Calu3 (cell line): Measurements from ENCODE around the gene ZC3H7B. TPM values are rescaled to one million over a fixed set of nuclear protein-coding genes. Genes with fewer than 3 reads are reported as not detected.
"Not testable (repeated sequence)": the region's sequence is repeated elsewhere in the genome, so short reads cannot be mapped to it uniquely, and the experiment has no call there.

ENCODE experiments used
- BruUV-seq: library from RNA; stranded (reverse); fragments of 400-500 nt; replicated peaks from 2 replicates; lab custom pipeline; 2021; lab: Mats Ljungman, UMichigan
- CTCF ChIA-PET: fragments of 300-600 bp; sonication (Branson Sonifier 250); formaldehyde crosslinking; loops from one replicate; lab custom pipeline; 2022; ENCODE audit warnings: antibody characterized with exemption; lab: Charles Lee
- DNase-seq: peaks from one replicate; pipeline ENCODE4 v3.0.0; 2022
- H3K27ac Mint-ChIP-seq: one replicate; pipeline ENCODE4 v1.8.0; 2022; ENCODE audit warnings: mixed read lengths; ENCODE audit not compliant: unreplicated experiment
- H3K27me3 Mint-ChIP-seq: one replicate; pipeline ENCODE4 v1.8.0; 2022; ENCODE audit warnings: mixed read lengths; ENCODE audit not compliant: unreplicated experiment
- H3K36me3 Mint-ChIP-seq: one replicate; pipeline ENCODE4 v1.8.0; 2022; ENCODE audit warnings: mild to moderate bottlenecking, moderate library complexity, mixed read lengths; ENCODE audit not compliant: insufficient read depth, unreplicated experiment
- H3K4me1 Mint-ChIP-seq: one replicate; pipeline ENCODE4 v1.8.0; 2022; ENCODE audit warnings: mild to moderate bottlenecking, low read depth, mixed read lengths; ENCODE audit not compliant: unreplicated experiment
- H3K4me3 Mint-ChIP-seq: one replicate; pipeline ENCODE4 v1.8.0; 2022; ENCODE audit warnings: mild to moderate bottlenecking, low read depth, moderate library complexity, mixed read lengths; ENCODE audit not compliant: unreplicated experiment
- H3K9me3 Mint-ChIP-seq: one replicate; pipeline ENCODE4 v1.8.0; 2022; ENCODE audit warnings: low read depth, mixed read lengths; ENCODE audit not compliant: unreplicated experiment
- intact Hi-C: fragments of 100-400 bp; cut with micrococcal nuclease; formaldehyde crosslinking; loops from one replicate; pipeline ENCODE4 v1.10.0; 2022; ENCODE audit not compliant: unreplicated experiment
- total RNA-seq: library from RNA; stranded (reverse); gene quantifications from 2 replicates; pipeline ENCODE4 v1.2.3, GENCODE V29; 2022
- TF ChIP-seq, protein P1 (sequence below): fragments of 200-600 bp; IDR thresholded peaks from one replicate; pipeline ENCODE4 v1.8.0; 2022; ENCODE audit warnings: antibody characterized with exemption; ENCODE audit not compliant: unreplicated experiment

ZC3H7B gene
- total RNA-seq, 1 experiment from 2014 or later, result 53.5 TPM

DNA sequence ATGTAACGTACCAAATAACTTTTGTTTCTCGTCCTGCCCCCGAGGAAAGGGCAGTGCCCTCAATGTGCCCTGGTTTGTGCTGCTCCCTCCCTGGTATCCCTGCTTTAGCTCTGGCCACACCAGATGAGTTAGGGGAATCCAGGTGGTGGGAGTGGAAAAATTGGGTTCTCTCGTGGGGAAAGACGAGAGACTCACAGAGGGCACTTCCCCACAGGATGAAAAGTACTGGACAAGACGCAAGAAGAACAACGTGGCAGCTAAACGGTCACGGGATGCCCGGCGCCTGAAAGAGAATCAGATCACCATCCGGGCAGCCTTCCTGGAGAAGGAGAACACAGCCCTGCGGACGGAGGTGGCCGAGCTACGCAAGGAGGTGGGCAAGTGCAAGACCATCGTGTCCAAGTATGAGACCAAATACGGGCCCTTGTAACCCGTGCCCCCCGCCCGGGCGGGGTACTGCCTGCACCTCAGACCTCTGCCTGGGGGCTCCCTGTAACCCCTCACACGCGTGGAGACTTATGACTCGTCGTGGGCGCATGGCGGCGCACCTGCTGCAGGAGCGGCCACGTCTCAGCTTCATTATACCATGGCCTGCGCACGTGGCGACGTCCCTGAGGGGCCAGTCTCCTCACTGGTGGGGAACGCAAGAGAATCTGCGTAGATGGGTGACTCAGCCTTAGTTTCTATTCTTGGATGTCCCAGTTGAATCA, 94.4 kb downstream of the ZC3H7B start:
- H3K27me3 Mint-ChIP-seq, result no peaks in the 10 kb centered on the region
- intact Hi-C loops, result no loop called here
- H3K4me1 Mint-ChIP-seq, result no peaks in the 10 kb centered on the region
- CTCF ChIA-PET, result no interaction called here
- H3K27ac Mint-ChIP-seq, result no peak overlapping the region
- no peak overlapping the region for H3K4me3 Mint-ChIP-seq
- BruUV-seq, result no TSS peak
- no peaks in the 10 kb centered on the region for H3K36me3 Mint-ChIP-seq
- DNase-seq, result no peak
- TF ChIP-seq, protein P1, sequence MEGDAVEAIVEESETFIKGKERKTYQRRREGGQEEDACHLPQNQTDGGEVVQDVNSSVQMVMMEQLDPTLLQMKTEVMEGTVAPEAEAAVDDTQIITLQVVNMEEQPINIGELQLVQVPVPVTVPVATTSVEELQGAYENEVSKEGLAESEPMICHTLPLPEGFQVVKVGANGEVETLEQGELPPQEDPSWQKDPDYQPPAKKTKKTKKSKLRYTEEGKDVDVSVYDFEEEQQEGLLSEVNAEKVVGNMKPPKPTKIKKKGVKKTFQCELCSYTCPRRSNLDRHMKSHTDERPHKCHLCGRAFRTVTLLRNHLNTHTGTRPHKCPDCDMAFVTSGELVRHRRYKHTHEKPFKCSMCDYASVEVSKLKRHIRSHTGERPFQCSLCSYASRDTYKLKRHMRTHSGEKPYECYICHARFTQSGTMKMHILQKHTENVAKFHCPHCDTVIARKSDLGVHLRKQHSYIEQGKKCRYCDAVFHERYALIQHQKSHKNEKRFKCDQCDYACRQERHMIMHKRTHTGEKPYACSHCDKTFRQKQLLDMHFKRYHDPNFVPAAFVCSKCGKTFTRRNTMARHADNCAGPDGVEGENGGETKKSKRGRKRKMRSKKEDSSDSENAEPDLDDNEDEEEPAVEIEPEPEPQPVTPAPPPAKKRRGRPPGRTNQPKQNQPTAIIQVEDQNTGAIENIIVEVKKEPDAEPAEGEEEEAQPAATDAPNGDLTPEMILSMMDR, result no peak
- H3K9me3 Mint-ChIP-seq, result no peaks in the 10 kb centered on the region

DNA sequence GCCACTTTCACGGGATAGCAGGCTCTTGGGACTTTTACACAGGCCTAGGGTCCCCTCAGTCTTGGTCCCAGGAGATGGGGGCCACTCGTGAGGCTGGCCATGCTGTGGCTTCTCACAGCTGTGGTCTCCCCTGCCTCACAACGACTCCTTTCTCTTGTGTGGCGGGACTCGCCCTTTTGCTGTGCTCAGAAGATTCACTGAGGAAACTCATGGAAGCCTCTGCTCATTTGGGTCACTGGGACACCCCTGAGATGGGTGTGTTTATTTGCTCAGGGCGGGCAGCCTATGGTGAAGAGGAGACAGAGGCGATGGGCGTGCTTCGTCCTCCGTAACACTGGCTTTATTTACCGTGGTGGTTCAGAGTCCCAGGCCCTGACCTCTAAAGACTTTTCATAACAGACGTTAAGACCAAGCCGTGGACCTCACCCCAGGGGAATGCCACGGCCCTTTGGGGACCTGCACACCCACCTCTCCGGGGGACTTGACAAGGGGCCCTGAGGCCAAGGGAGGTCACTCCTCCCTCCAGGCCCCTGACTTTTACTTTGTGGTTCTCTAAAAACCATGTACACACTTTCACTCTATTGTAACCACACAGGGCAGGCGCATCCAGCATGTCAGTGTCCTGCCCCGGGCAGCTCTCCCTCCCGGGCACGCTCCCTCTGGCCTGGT, 96.0 kb downstream of the ZC3H7B start:
- no peak overlapping the region for H3K4me3 Mint-ChIP-seq
- no peaks in the 10 kb centered on the region for H3K9me3 Mint-ChIP-seq
- TF ChIP-seq, protein P1, result no peak
- intact Hi-C loops, result no loop called here
- no peak overlapping the region for H3K27ac Mint-ChIP-seq
- BruUV-seq, result no TSS peak
- CTCF ChIA-PET, result no interaction called here
- H3K36me3 Mint-ChIP-seq, result peaks cover 6% of the 10 kb centered on the region
- no peak for DNase-seq
- H3K27me3 Mint-ChIP-seq, result no peaks in the 10 kb centered on the region
- H3K4me1 Mint-ChIP-seq, result peaks cover 8% of the 10 kb centered on the region

DNA sequence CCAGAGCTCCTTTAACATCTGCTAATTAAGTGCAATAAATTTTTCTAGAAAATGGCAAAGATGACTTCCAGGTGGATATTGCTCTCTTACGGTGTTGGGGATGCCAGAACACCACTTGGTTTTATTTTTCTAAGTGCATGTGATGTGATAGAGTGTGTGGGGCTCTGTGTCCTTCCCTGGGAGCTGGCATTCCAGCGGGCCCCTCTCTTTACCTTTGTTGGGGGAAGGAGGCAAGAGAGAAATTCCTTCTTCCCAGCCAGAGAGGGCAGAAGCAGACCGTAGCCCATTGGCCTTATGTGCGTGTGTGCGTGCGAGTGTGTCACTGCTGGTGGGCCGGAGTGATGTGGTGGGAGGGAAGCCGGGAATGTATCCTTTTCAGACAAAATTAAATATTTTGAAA, 97.6 kb downstream of the ZC3H7B start:
- Mint-ChIP-seq H3K4me3 (no peak overlapping the region), H3K36me3 (peaks cover 9% of the 10 kb centered on the region), H3K4me1 (peaks cover 19% of the 10 kb centered on the region), H3K27me3 (no peaks in the 10 kb centered on the region), H3K9me3 (no peaks in the 10 kb centered on the region), H3K27ac (no peak overlapping the region)
- CTCF ChIA-PET, result interaction anchor here (0.5 to 0.7 kb wide), 2 partner anchors 10 to 160 kb away, joined by 4 read pairs; no protein-coding TSS in a partner anchor
- TF ChIP-seq, protein P1, result no peak
- no peak for DNase-seq
- intact Hi-C loops, result no loop called here
- BruUV-seq, result no TSS peak

DNA sequence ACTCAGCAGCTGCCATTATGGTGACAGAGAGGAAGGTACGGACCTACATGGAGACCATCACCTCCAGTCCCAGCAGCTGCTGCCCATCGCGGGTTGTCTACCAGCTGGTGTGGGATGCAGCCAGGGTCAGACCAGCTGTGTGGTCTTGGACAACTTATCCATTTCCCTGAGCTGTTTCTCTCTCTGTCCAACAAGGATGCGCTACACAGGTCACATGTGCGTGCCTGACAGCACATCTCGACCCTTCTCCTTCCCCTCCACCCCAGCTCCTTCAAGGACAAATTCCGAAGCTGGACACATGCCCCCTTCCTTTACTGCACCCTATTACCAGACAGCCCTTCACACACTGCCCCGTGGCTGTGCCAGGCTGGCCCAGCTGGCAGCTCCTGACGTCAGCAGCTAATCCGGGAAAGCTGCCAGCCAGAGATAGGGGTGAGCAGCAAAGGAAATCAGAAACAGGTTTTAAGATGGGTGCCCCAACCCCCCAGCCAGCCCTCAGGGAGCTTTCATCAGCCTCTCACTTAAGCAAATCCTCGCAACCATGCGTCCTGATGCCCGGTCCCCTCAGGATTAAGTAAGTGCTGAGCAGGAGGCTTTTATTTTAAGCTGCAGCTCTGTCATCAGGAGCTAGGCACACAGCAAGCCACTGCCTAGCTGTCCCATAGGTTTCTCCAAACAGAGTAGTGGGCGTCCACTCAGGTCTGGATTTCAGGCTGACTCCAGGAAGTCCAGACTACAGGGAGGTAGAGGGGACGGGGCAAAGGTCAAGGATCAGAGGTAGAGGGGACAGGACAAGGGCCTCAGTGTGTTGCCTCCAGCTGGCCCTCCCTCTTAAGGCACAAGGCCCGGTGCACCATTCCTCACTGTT, 100.7 kb downstream of the ZC3H7B start:
- intact Hi-C loops, result no loop called here
- CTCF ChIA-PET, result interaction anchor here (0.8 to 4.5 kb wide), 6 partner anchors 21 to 125 kb away, joined by 4 to 34 read pairs (median 6); partner anchors contain the start of genes ACO2, PHF5A and TEF
- peak; percentile 85 for DNase-seq
- Mint-ChIP-seq H3K27me3 (no peaks in the 10 kb centered on the region), H3K4me3 (peak overlapping the region; percentile 42), H3K4me1 (peaks cover 21% of the 10 kb centered on the region), H3K9me3 (no peaks in the 10 kb centered on the region), H3K27ac (peak overlapping the region; percentile 84), H3K36me3 (peaks cover 9% of the 10 kb centered on the region)
- TF ChIP-seq, protein P1, result no peak
- BruUV-seq, result no TSS peak

DNA sequence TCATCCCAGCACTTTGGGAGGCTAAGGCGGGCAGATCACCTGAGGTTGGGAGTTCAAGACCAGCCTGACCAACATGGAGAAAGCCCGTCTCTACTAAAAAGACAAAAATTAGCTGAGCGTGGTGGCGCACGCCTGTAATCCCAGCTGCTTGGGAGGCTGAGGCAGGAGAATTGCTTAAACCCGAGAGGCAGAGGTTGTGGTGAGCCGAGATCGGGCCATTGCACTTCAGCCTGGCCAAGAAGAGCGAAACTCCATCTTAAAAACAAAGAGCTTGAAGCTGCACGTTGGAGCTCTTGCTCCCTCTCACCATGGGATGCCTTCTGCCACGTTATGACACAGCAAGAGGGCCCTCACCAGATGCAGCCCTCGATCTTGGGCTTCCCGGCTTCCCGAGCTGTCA, 101.5 kb downstream of the ZC3H7B start:
- DNase-seq, H3K27me3 Mint-ChIP-seq, BruUV-seq, H3K4me3 Mint-ChIP-seq, H3K36me3 Mint-ChIP-seq, H3K27ac Mint-ChIP-seq, H3K9me3 Mint-ChIP-seq: not testable (repeated sequence)
- CTCF ChIA-PET, result interaction anchor here (0.8 to 4.5 kb wide), 5 partner anchors 22 to 133 kb away, joined by 3 to 34 read pairs (median 6); partner anchors contain the start of gene TEF
- intact Hi-C loops, result loop anchor here (1.0 kb wide), 1 partner anchor 114 kb away; no protein-coding TSS in a partner anchor
- peaks cover 21% of the 10 kb centered on the region for H3K4me1 Mint-ChIP-seq
